NCI-H774 (cell line): ENCODE measurements around the gene PYDC2.
"Not testable (repeated sequence)": the region's sequence is repeated elsewhere in the genome, so short reads cannot be mapped to it uniquely, and the experiment has no call there.

Experiments used
- DNase-seq: peaks from one replicate; lab custom pipeline; 2025; lab: John Stamatoyannopoulos, UW

PYDC2 gene

GRCh38 chr3:191470545-191470944 lies 9.6 kb downstream of the PYDC2 start:
- no peak for DNase-seq

GRCh38 chr3:191473661-191474198 lies 12.8 kb downstream of the PYDC2 start:
- no peak for DNase-seq

GRCh38 chr3:191476066-191476772 lies 15.3 kb downstream of the PYDC2 start:
- no peak for DNase-seq

GRCh38 chr3:191483994-191484393 lies 23.0 kb downstream of the PYDC2 start:
- not testable (repeated sequence) for DNase-seq

GRCh38 chr3:191484461-191484860 lies 23.5 kb downstream of the PYDC2 start:
- no peak for DNase-seq

GRCh38 chr3:191492601-191493000 lies 31.6 kb downstream of the PYDC2 start:
- no peak for DNase-seq

- no peak for DNase-seq
Measured at GRCh38 chr3:191493336-191493735, 32.4 kb downstream of the PYDC2 start.

GRCh38 chr3:191499307-191500080 lies 38.5 kb downstream of the PYDC2 start:
- DNase-seq, result peak; percentile 80

- DNase-seq, result no peak
Measured at GRCh38 chr3:191500892-191501291, 39.9 kb downstream of the PYDC2 start.

- DNase-seq, result no peak
Measured at GRCh38 chr3:191502583-191502982, 41.6 kb downstream of the PYDC2 start.

- no peak for DNase-seq
Measured at GRCh38 chr3:191509078-191509477, 48.1 kb downstream of the PYDC2 start.
